HL-60 (cell line): ENCODE data around the gene S1PR5.

Experiments used
- GABPA ChIP-seq: IDR thresholded peaks from 2 replicates; pipeline ENCODE4 v1.6.1; 2012; ENCODE audit warnings: low read depth
- POLR2AphosphoS5 ChIP-seq: IDR thresholded peaks from 2 replicates; pipeline ENCODE4 v1.6.1; 2012; ENCODE audit warnings: low read depth
- REST ChIP-seq: IDR thresholded peaks from 2 replicates; pipeline ENCODE4 v1.6.1; 2012; ENCODE audit warnings: low read depth; ENCODE audit not compliant: insufficient replicate concordance
- SPI1 ChIP-seq: IDR thresholded peaks from 2 replicates; pipeline ENCODE4 v1.6.1; 2012; ENCODE audit warnings: low read depth, mild to moderate bottlenecking, borderline replicate concordance
- TF ChIP-seq, protein P1 (sequence below): IDR thresholded peaks from one replicate; pipeline ENCODE4 v1.5.1; 2011; ENCODE audit warnings: low read length, control low read depth, inconsistent platforms; ENCODE audit not compliant: insufficient read depth

GRCh38 chr19:10474962-10475451 lies 42.2 kb downstream of the S1PR5 start:
- TF ChIP-seq, protein P1, sequence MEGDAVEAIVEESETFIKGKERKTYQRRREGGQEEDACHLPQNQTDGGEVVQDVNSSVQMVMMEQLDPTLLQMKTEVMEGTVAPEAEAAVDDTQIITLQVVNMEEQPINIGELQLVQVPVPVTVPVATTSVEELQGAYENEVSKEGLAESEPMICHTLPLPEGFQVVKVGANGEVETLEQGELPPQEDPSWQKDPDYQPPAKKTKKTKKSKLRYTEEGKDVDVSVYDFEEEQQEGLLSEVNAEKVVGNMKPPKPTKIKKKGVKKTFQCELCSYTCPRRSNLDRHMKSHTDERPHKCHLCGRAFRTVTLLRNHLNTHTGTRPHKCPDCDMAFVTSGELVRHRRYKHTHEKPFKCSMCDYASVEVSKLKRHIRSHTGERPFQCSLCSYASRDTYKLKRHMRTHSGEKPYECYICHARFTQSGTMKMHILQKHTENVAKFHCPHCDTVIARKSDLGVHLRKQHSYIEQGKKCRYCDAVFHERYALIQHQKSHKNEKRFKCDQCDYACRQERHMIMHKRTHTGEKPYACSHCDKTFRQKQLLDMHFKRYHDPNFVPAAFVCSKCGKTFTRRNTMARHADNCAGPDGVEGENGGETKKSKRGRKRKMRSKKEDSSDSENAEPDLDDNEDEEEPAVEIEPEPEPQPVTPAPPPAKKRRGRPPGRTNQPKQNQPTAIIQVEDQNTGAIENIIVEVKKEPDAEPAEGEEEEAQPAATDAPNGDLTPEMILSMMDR, result no peak
- TF ChIP-seq POLR2AphosphoS5, result no peak
- no peak for TF ChIP-seq REST
- TF ChIP-seq GABPA, result no peak
- no peak for TF ChIP-seq SPI1
